K562 treated with DMSO at 1 percent for 12 hours (cell line): ENCODE measurements around the gene ST6GALNAC2. TPM values are rescaled to one million over a fixed set of nuclear protein-coding genes. Genes with fewer than 3 reads are reported as not detected.

ENCODE experiments used
- total RNA-seq: library from RNA; unstranded; fragments of 300-600 nt; gene quantifications from 2 replicates; pipeline ENCODE4 v1.2.3, GENCODE V29; 2022; ENCODE audit not compliant: insufficient read depth

ST6GALNAC2 gene
- not detected in 2 replicates for total RNA-seq

GRCh38 chr17:76585649-76586593, at the start of gene ST6GALNAC2:
TSS of gene ST6GALNAC2 (minus strand) at chr17:76585860. CDS start at chr17:76585808, 52 bp downstream.

GRCh38 chr17:76539631-76540271, 45.9 kb downstream of the ST6GALNAC2 start, which contains the start of gene PRCD:
TSS of gene PRCD (plus strand) at chr17:76540044. CDS start at chr17:76540142, 98 bp downstream.

DNA sequence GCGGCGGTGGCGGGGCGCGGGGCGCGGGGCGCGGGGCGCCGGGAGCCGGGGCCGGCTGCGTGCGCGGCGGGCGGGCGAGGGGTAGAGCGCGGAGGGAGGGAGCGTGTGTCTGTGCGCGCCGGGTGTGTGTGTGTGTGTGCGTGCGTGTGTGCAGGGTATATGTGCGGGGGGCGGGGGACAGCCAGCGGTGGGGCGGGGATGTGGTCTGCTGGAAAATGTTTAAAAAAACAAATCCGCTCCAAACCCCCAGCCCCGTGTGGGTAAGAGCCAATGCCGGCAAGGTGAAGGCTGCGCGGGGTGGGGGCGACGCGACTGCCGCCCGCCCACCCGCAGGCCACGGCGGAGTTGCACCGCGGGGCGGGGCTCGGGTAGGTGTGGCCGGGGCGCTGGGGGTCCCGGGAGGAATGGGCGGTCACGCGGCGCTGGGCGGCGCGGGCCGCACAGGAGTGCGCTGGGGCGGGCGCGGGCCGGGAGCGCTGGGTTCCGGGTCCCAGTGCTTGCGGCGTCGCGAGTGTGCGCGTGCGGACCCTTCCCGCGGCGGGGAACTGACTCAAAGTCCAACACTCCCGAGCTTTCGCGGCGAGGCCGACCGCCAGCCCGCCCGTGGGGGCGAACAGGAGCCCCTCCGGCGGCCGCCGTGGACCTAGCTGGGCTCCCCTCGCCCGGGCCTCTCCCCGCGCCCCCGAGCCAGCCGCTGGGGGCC, 47.9 kb downstream of the ST6GALNAC2 start, which contains the start of gene CYGB:
Gene CYGB (minus strand): TSS at position 132 of the 703 bp plus-strand sequence. CDS start 167 bp downstream, outside the sequence.

Other genes starting within 250 kb of the ST6GALNAC2 start
- 59.7 and 71.5 TPM in 2 replicates for gene PRPSAP1, start 231.9 kb downstream of the ST6GALNAC2 start, total RNA-seq
- gene SPHK1, start 201.3 kb downstream of the ST6GALNAC2 start, total RNA-seq: 41.7 and 47.1 TPM in 2 replicates
- gene UBE2O, start 132.7 kb downstream of the ST6GALNAC2 start, total RNA-seq: 19.3 and 36.3 TPM in 2 replicates
- not detected in 2 replicates for gene AANAT, start 118.3 kb downstream of the ST6GALNAC2 start, total RNA-seq
- gene RHBDF2, start 84.4 kb downstream of the ST6GALNAC2 start, total RNA-seq: 0.65 and 0.97 TPM in 2 replicates
- gene CYGB, start 48.2 kb downstream of the ST6GALNAC2 start, total RNA-seq: 0.40 TPM in 1 of 2 replicates, not detected in the other
- gene PRCD, start 45.8 kb downstream of the ST6GALNAC2 start, total RNA-seq: not detected in 2 replicates
- gene ST6GALNAC1, start 57.9 kb upstream of the ST6GALNAC2 start, total RNA-seq: 24.2 and 28.9 TPM in 2 replicates
- 11.1 and 14.7 TPM in 2 replicates for gene MXRA7, start 125.1 kb upstream of the ST6GALNAC2 start, total RNA-seq
- gene JMJD6, start 140.7 kb upstream of the ST6GALNAC2 start, total RNA-seq: 36.3 and 53.7 TPM in 2 replicates
- 66.5 and 71.4 TPM in 2 replicates for gene METTL23, start 141.0 kb upstream of the ST6GALNAC2 start, total RNA-seq
- 297 and 419 TPM in 2 replicates for gene SRSF2, start 151.5 kb upstream of the ST6GALNAC2 start, total RNA-seq
- gene MFSD11, start 152.3 kb upstream of the ST6GALNAC2 start, total RNA-seq: 13.4 and 37.2 TPM in 2 replicates